Epidermal melanocyte (primary cell): ENCODE results near the gene SLC8B1.

ENCODE experiments used
- DNase-seq: peaks from one replicate; pipeline ENCODE4 v3.0.0; 2011; ENCODE audit warnings: low spot score; ENCODE audit not compliant: insufficient read length

The SLC8B1 gene

DNA sequence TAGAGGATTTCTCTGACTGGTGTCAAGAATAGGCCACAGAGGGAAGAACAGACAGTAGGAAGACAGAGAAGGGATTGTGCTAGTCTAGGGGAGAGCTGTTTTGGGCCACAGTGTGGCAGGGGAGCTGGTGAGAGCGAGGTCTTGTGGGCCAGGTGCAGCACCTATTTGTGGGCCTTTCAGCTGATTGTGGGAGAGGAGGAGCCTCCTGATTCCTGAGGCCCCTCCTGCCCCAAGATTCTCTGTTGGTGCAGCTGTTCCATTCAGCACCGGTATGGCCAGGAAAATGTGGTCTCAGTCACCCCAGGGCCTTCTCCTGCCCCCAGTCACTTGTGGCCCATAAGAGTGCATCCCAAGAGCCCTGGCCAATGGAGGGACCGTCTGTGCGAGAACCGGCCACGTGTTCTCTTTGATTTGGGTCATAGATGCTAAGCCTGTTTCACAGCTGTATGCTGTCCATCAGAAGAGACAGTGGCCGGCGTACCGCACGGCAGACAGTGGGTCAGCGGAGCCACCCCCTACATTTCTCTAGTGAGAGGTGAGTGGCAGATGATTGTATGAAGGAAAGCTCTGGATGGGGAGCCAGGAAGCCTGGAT lies 86.0 kb downstream of the SLC8B1 start:
- DNase-seq, result no peak
